Mucosa of stomach (tissue), 1 donor: ENCODE measurements around the gene WASHC1.
"Not testable (repeated sequence)": the region's sequence is repeated elsewhere in the genome, so short reads cannot be mapped to it uniquely, and the experiment has no call there.

Experiments
- H3K27me3 ChIP-seq: one replicate; pipeline ENCODE4 v1.7.0; 2013; ENCODE audit warnings: mild to moderate bottlenecking, low read length; ENCODE audit not compliant: control insufficient read depth, insufficient read depth
- H3K36me3 ChIP-seq: one replicate; pipeline ENCODE4 v1.7.0; 2013; ENCODE audit warnings: low read length; ENCODE audit not compliant: control insufficient read depth, insufficient read depth
- H3K4me1 ChIP-seq: one replicate; pipeline ENCODE4 v1.7.0; 2013; ENCODE audit warnings: mild to moderate bottlenecking, low read length; ENCODE audit not compliant: control insufficient read depth, insufficient read depth
- H3K4me3 ChIP-seq: one replicate; pipeline ENCODE4 v1.7.0; 2013; ENCODE audit warnings: low read length
- H3K9ac ChIP-seq: one replicate; pipeline ENCODE4 v1.7.0; 2013; ENCODE audit warnings: mild to moderate bottlenecking, low read length, moderate library complexity
- H3K9me3 ChIP-seq: one replicate; pipeline ENCODE4 v1.7.0; 2013; ENCODE audit warnings: mild to moderate bottlenecking, low read length, moderate library complexity; ENCODE audit not compliant: control insufficient read depth
- donor health status: Pancreatic carcinoma.

The WASHC1 gene

DNA sequence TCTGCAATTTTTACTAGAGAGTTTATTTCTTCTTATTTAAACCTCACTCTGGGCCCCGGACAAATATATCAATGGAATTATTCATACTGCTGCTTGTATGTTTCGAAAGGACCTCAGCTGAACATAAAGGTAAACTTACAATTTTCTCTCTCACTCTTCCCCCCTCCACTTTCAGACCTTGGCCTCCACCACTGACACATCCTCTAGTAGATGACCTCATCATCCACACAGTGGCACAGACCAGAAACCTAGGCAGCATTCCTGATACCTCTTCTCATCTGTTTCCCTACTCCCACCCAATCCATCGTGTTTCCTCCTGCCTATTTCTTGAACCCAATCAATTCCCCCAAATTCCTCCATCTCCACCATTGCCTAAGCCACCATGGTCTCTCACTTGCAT, 15.2 kb upstream of the WASHC1 start:
- not testable (repeated sequence) for H3K9me3 ChIP-seq, H3K9ac ChIP-seq, H3K4me3 ChIP-seq, H3K36me3 ChIP-seq, H3K4me1 ChIP-seq, H3K27me3 ChIP-seq

DNA sequence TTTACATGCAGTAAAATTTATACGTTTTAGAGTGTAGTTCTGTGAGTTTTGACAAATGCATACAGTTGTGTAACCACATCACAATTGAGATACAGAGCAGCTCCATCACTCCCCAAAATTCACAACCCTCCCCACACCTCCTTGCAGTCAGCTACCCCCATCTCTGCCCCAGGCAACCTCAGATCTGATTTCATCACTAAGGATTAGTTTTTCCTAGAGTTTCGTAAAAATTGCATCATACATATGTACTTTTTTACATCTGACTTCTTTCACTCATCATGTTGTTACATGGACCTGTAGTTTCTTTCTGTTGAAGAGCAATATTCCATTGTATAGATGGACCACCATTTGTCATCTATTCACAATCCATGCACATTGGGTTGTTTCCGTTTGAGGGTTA, 14.4 kb upstream of the WASHC1 start:
- H3K4me1 ChIP-seq, H3K9me3 ChIP-seq, H3K36me3 ChIP-seq, H3K27me3 ChIP-seq, H3K4me3 ChIP-seq, H3K9ac ChIP-seq: not testable (repeated sequence)

DNA sequence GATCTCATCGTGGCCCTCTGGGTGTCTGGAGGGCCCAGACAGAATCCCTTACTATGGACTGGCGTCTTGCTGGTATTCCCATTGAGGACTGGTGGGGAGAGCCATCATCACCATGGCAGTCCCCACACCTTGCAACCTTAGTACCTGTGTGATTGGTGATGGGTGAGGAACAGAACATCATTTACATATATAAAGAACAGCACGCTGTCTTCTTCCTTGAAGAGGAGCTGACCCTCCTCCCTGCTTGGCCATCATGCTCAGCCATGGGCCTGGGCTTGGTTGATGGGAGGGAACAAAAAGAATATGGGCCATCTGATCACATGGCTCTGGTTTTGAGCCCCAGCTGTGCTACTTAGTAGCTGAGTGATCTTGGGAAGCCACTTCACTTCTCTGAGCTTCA, 13.9 kb upstream of the WASHC1 start:
- not testable (repeated sequence) for H3K4me3 ChIP-seq, H3K27me3 ChIP-seq, H3K4me1 ChIP-seq, H3K9me3 ChIP-seq, H3K36me3 ChIP-seq, H3K9ac ChIP-seq

DNA sequence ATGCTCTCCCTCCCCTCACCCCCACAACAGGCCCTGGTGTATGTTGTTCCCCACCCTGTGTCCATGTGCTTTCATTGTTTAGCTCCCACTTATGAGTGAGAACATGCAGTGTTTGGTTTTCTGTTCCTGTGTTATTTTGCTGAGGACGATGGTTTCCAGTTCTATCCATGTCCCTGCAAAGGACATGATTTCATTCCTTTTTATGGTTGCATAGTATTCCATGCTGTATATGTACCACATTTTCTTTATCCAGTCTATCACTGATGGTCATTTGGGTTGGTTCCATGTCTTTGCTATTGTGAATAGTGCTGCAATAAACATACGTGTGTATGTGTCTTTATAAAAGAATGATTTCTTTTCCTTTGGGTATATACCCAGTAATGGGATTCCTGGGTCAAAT, 12.6 kb upstream of the WASHC1 start:
- not testable (repeated sequence) for H3K9me3 ChIP-seq, H3K9ac ChIP-seq

DNA sequence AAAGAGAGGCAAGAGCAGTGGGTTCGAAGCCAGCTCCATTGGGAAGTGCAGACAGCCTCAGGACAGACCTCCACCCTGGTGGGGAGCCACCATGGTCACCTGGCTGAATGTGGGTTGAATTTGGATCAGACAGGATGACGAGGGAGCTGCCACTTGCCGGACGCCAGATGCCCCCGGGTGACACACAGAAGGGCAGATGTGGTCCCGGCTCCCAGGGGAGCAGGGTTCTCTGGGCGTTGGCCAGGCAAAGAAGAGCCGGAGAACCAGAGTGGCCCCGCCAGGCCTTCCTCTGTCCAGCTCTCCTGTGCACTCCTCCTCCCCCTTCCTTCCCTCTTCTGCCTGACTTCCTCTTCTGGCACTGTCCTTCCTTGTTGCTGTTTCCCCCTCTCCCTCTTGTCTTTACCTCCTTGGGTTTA, 12.0 kb upstream of the WASHC1 start:
- not testable (repeated sequence) for H3K9me3 ChIP-seq, H3K36me3 ChIP-seq, H3K4me3 ChIP-seq, H3K4me1 ChIP-seq, H3K27me3 ChIP-seq, H3K9ac ChIP-seq

More for the DNA sequence above, 12.6 kb upstream of the WASHC1 start:
- H3K4me3 ChIP-seq, H3K27me3 ChIP-seq, H3K36me3 ChIP-seq, H3K4me1 ChIP-seq: not testable (repeated sequence)

DNA sequence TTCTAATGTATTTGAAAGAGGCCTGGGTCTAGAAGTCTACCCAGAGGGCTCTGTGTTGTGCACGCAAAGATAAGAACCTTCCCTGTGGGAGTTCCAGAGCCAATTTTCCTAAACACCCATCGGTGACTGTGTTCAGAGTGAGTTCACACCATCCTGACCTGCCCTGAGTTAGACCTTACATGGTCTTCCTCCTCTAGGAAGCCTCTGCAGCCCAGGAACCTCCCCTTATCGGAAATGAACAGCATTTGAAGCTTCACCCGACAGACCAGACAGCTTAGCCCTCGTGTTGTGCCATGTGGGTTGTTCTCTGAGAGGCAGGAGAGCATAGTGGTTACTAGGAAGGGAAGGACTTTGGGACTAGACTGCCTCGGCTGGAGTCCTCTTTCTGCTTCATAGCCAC, 3.1 kb upstream of the WASHC1 start:
- not testable (repeated sequence) for H3K4me1 ChIP-seq, H3K9ac ChIP-seq, H3K27me3 ChIP-seq, H3K4me3 ChIP-seq, H3K36me3 ChIP-seq, H3K9me3 ChIP-seq

DNA sequence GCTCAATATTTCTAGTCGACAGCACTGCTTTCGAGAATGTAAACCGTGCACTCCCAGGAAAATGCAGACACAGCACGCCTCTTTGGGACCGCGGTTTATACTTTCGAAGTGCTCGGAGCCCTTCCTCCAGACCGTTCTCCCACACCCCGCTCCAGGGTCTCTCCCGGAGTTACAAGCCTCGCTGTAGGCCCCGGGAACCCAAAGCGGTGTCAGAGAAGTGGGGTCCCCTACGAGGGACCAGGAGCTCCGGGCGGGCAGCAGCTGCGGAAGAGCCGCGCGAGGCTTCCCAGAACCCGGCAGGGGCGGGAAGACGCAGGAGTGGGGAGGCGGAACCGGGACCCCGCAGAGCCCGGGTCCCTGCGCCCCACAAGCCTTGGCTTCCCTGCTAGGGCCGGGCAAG, 481 bp downstream of the WASHC1 start:
- not testable (repeated sequence) for H3K4me1 ChIP-seq, H3K4me3 ChIP-seq, H3K27me3 ChIP-seq, H3K9ac ChIP-seq, H3K36me3 ChIP-seq, H3K9me3 ChIP-seq

DNA sequence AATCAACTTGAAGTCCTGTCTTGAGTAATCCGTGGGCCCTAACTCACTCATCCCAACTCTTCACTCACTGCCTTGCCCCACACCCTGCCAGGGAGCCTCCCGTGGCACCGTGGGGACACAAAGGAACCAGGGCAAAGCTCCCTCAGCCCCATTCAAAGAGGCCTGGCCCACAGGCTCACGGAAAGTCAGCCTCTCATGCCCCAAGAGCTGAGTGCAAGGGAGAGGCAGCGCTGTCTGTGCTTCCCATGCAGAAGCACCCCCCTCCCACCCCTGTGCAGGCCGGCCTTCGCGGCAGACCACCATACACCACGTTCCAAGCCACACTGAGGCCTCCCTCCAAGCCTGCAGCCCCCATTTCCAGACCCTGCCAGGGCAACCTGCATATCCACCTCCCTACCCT, 7.6 kb downstream of the WASHC1 start:
- not testable (repeated sequence) for H3K4me3 ChIP-seq, H3K4me1 ChIP-seq, H3K9me3 ChIP-seq, H3K27me3 ChIP-seq, H3K36me3 ChIP-seq, H3K9ac ChIP-seq

DNA sequence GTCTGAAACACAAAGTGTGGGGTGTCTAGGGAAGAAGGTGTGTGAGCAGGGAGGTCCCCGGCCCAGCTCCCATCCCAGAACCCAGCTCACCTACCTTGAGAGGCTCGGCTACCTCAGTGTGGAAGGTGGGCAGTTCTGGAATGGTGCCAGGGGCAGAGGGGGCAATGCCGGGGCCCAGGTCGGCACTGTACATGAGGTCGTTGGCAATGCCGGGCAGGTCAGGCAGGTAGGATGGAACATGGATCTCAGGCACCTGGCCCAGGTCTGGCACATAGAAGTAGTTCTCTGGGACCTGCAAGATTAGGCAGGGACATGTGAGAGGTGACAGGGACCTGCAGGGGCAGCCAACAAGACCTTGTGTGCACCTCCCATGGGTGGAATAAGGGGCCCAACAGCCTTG, 12.4 kb downstream of the WASHC1 start:
- H3K9ac ChIP-seq, H3K4me3 ChIP-seq, H3K9me3 ChIP-seq, H3K36me3 ChIP-seq, H3K4me1 ChIP-seq, H3K27me3 ChIP-seq: not testable (repeated sequence)

DNA sequence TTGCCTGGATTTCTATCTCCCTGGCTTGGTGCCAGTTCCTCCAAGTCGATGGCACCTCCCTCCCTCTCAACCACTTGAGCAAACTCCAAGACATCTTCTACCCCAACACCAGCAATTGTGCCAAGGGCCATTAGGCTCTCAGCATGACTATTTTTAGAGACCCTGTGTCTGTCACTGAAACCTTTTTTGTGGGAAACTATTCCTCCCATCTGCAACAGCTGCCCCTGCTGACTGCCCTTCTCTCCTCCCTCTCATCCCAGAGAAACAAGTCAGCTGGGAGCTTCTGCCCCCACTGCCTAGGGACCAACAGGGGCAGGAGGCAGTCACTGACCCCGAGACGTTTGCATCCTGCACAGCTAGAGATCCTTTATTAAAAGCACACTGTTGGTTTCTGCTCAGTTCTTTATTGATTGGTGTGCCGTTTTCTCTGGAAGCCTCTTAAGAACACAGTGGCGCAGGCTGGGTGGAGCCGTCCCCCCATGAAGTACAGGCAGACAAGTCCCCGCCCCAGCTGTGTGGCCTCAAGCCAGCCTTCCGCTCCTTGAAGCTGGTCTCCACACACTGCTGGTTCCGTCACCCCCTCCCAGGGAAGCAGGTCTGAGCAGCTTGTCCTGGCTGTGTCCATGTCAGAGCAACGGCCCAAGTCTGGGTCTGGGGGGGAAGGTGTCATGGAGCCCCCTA, 15.0 kb downstream of the WASHC1 start:
- H3K4me1 ChIP-seq, H3K9ac ChIP-seq, H3K9me3 ChIP-seq, H3K27me3 ChIP-seq, H3K4me3 ChIP-seq, H3K36me3 ChIP-seq: not testable (repeated sequence)

DNA sequence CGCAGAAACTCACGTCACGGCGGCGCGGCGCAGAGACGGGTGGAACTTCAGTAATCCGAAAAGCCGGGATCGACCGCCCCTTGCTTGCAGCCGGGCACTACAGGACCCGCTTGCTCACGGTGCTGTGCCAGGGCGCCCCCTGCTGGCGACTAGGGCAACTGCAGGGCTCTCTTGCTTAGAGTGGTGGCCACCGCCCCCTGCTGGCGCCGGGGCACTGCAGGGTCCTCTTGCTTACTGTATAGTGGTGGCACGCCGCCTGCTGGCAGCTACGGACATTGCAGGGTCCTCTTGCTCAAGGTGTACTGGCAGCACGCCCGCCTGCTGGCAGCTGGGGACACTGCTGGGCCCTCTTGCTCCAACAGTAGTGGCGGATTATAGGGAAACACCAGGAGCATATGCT, 18.1 kb downstream of the WASHC1 start:
- not testable (repeated sequence) for H3K9ac ChIP-seq, H3K27me3 ChIP-seq, H3K9me3 ChIP-seq, H3K36me3 ChIP-seq, H3K4me3 ChIP-seq, H3K4me1 ChIP-seq

DNA sequence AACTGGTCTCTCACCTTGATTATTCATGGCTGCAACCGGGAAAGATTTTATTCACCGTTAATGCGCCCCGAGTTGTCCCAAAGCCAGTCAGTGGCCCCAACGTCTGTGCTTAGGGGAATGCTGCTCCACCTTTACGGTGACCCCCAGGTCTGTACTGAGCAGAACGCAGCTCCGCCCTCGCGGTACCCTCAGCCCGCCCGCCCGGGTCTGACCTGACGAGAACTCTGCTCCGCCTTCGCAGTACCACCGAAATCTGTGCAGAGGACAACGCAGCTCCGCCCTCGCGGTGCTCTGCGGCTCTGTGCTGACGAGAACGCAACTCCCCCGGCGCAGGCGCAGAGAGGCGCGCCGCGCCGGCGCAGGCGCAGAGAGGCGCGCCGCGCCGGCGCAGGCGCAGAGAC, 18.6 kb downstream of the WASHC1 start:
- not testable (repeated sequence) for H3K9ac ChIP-seq, H3K4me3 ChIP-seq

DNA sequence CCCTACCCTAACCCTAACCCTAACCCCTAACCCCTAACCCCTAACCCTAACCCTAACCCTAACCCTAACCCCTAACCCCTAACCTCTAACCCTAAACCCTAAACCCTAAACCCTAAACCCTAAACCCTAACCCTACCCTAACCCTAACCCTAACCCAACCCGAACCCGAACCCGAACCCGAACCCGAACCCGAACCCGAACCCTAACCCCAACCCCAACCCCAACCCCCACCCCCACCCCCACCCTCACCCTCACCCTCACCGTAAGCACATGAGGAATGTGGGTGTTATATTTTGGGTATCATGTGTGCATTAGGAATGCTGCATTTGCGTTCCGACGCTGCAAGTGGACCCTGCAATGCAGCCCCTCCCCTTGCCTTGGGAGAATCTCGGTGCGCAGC, 19.0 kb downstream of the WASHC1 start:
- not testable (repeated sequence) for H3K9ac ChIP-seq, H3K4me1 ChIP-seq, H3K36me3 ChIP-seq, H3K27me3 ChIP-seq, H3K4me3 ChIP-seq, H3K9me3 ChIP-seq

More for the DNA sequence above, 18.6 kb downstream of the WASHC1 start:
- H3K27me3 ChIP-seq, H3K9me3 ChIP-seq, H3K36me3 ChIP-seq, H3K4me1 ChIP-seq: not testable (repeated sequence)
